ENCODE measurements around the gene CCDC86. TPM values are rescaled to one million over a fixed set of nuclear protein-coding genes. Genes with fewer than 3 reads are reported as not detected.

CCDC86 gene
- total and polyA plus RNA-seq, 4 experiments from 2014 or later, result 7.5 to 17.2 (median 11.0) TPM

DNA sequence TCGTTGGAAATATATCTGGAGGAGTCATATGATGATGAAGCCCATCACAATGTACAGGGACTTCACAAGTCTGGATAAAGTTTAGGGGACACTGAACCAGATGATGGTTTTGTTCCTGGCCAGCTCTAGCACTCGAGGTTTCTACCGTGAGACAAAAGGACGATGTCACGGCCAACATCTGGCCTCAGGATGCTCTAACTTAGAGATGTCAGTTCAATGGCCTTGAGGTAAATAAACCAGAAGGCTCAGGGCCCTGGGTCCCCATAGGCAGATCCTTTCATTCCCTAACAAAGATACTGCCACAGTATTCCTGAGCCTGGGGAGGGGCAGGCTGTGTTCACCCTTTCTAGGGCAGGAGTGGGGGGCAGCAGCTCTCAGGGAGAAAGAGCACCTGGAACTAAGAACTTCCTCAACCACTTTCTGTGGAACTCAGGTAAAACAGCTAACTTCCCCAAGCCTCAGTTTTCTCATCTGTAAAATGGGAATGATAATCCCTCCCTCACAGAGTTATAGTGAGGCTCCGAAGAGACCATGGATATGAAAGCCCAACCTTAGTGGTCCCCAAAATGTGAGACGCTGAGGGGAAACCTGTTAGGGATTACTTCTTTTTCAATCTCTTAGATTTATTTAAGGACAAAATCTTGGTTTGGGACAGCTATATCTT, 38.5 kb upstream of the CCDC86 start:
- H3K4me1 ChIP-seq (ENCODE audit: insufficient read depth, low read length), result no peaks in the 10 kb centered on the region
- Mint-ChIP-seq H3K4me3 (no peak overlapping the region), H3K27me3 (peaks cover 9 to 15% of the 10 kb centered on the region in 2 donors), H3K4me1 (no peaks in the 10 kb centered on the region), H3K36me3 (no peaks in the 10 kb centered on the region), H3K27ac (no peak overlapping the region), H3K9me3 (no peaks in the 10 kb centered on the region)
- ChIA-PET CTCF (ENCODE audit: partially characterized antibody) (interaction anchor here (1.4 to 1.6 kb wide), 2 partner anchors 10 to 27 kb away, joined by 4 read pairs; no protein-coding TSS in a partner anchor), POLR2A (ENCODE audit: partially characterized antibody) (no interaction called here)
- intact Hi-C loops (cut with micrococcal nuclease), result no loop called here
- H3K36me3 ChIP-seq (ENCODE audit: insufficient read depth, low read length), result no peaks in the 10 kb centered on the region
- H3K27me3 ChIP-seq (ENCODE audit: insufficient read depth, low read length), result no peaks in the 10 kb centered on the region
- H3K27ac ChIP-seq (ENCODE audit: low read depth, low read length), result no peak overlapping the region
- no peak overlapping the region for H3K4me3 ChIP-seq (ENCODE audit: low read length in 2 of 2)
- DNase-seq, result no peak
- H3K9me3 ChIP-seq (ENCODE audit: control insufficient read depth in 1 of 2, low read length in 2 of 2), result no peaks in the 10 kb centered on the region

- intact Hi-C loops (cut with micrococcal nuclease), result no loop called here
- Mint-ChIP-seq H3K27ac (peak overlapping the region in 1 of 7 donors; percentile 34), H3K9me3 (peaks cover 0 to 11% (median 2%) of the 10 kb centered on the region in 8 donors), H3K4me1 (no peaks in the 10 kb centered on the region), H3K36me3 (no peaks in the 10 kb centered on the region), H3K4me3 (no peak overlapping the region), H3K27me3 (peaks cover 10 to 14% of the 10 kb centered on the region in 2 donors)
- Histone ChIP-seq H3K27me3 (ENCODE audit: insufficient read depth, low read length) (no peaks in the 10 kb centered on the region), H3K4me1 (ENCODE audit: insufficient read depth, low read length) (no peaks in the 10 kb centered on the region), H3K27ac (ENCODE audit: low read depth, low read length) (no peak overlapping the region), H3K36me3 (ENCODE audit: insufficient read depth, low read length) (no peaks in the 10 kb centered on the region), H3K4me3 (ENCODE audit: low read length in 2 of 2) (no peak overlapping the region), H3K9me3 (ENCODE audit: control insufficient read depth in 1 of 2, low read length in 2 of 2) (no peaks in the 10 kb centered on the region)
- CTCF ChIA-PET (ENCODE audit: partially characterized antibody), result no interaction called here
- no peak for DNase-seq
- POLR2A ChIA-PET (ENCODE audit: partially characterized antibody), result no interaction called here
Observed at GRCh38 chr11:60809249-60809648, 32.7 kb upstream of the CCDC86 start.

DNA sequence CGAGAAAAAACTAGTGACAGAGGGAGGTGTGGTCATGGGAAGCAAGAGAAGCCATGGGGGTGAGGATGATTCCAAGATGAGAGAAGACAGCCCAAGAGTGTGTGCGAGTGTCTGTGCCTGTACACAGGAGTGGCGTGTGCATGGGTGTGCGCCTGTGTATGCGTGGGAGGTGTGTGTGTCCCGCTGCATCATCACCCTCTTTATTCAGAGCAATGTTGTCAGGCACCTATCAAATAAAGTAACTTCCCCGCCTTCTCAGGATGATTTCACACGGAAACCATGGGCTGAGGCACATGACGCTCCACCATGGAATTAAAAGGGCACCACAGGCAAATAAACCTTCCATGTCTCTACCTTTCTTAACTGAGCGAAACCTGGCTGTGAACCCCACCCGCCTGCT, 32.2 kb upstream of the CCDC86 start:
- Mint-ChIP-seq H3K36me3 (no peaks in the 10 kb centered on the region), H3K4me3 (no peak overlapping the region), H3K9me3 (peaks cover 0 to 12% (median 2%) of the 10 kb centered on the region in 8 donors), H3K4me1 (no peaks in the 10 kb centered on the region), H3K27me3 (peaks cover 10 to 14% of the 10 kb centered on the region in 2 donors), H3K27ac (peak overlapping the region in 1 of 7 donors; percentile 34)
- Histone ChIP-seq H3K4me3 (ENCODE audit: low read length in 2 of 2) (no peak overlapping the region), H3K9me3 (ENCODE audit: control insufficient read depth in 1 of 2, low read length in 2 of 2) (no peaks in the 10 kb centered on the region), H3K27me3 (ENCODE audit: insufficient read depth, low read length) (no peaks in the 10 kb centered on the region), H3K4me1 (ENCODE audit: insufficient read depth, low read length) (no peaks in the 10 kb centered on the region), H3K27ac (ENCODE audit: low read depth, low read length) (no peak overlapping the region), H3K36me3 (ENCODE audit: insufficient read depth, low read length) (no peaks in the 10 kb centered on the region)
- ChIA-PET POLR2A (ENCODE audit: partially characterized antibody) (no interaction called here), CTCF (ENCODE audit: partially characterized antibody) (no interaction called here)
- no peak for DNase-seq
- intact Hi-C loops (cut with micrococcal nuclease), result no loop called here

- no peak overlapping the region for H3K27ac Mint-ChIP-seq
- Histone ChIP-seq H3K36me3 (ENCODE audit: insufficient read depth, low read length) (no peaks in the 10 kb centered on the region), H3K4me1 (ENCODE audit: insufficient read depth, low read length) (no peaks in the 10 kb centered on the region), H3K27me3 (ENCODE audit: insufficient read depth, low read length) (no peaks in the 10 kb centered on the region), H3K27ac (ENCODE audit: low read depth, low read length) (no peak overlapping the region), H3K4me3 (ENCODE audit: low read length in 2 of 2) (no peak overlapping the region), H3K9me3 (ENCODE audit: control insufficient read depth in 1 of 2, low read length in 2 of 2) (no peaks in the 10 kb centered on the region)
- DNase-seq, result no peak
- H3K9me3 Mint-ChIP-seq, result peaks cover 0 to 12% (median 2%) of the 10 kb centered on the region in 8 donors
- ChIA-PET POLR2A (ENCODE audit: partially characterized antibody) (no interaction called here), CTCF (ENCODE audit: partially characterized antibody) (no interaction called here)
- H3K36me3 Mint-ChIP-seq, result no peaks in the 10 kb centered on the region
- no peak overlapping the region for H3K4me3 Mint-ChIP-seq
- peaks cover 10 to 14% of the 10 kb centered on the region in 2 donors for H3K27me3 Mint-ChIP-seq
- intact Hi-C loops (cut with micrococcal nuclease), result no loop called here
- no peaks in the 10 kb centered on the region for H3K4me1 Mint-ChIP-seq
Observed at GRCh38 chr11:60810151-60810550, 31.8 kb upstream of the CCDC86 start.

DNA sequence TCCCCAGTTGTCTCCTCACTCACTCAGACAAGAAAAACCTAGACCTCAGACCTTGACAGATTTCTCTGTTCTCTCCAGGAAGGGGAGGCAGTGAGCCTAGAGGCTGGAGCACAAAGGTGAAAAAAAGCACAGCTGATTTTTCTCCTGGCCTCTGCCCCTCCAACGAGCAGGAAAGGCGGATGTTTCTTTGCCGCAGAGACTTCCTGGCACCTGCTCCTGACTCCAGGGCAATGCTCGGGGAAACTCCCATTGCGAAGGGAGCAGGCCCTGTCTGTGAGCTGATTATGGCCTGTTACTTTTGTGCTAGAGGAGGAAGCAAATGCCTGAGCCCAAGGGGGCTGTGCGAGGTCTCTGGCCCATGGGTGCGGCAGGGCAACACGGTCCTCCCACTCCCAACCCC, 31.3 kb upstream of the CCDC86 start:
- peaks cover 0 to 12% (median 2%) of the 10 kb centered on the region in 8 donors for H3K9me3 Mint-ChIP-seq
- DNase-seq, result no peak
- Histone ChIP-seq H3K4me3 (ENCODE audit: low read length in 2 of 2) (no peak overlapping the region), H3K4me1 (ENCODE audit: insufficient read depth, low read length) (no peaks in the 10 kb centered on the region), H3K36me3 (ENCODE audit: insufficient read depth, low read length) (no peaks in the 10 kb centered on the region), H3K9me3 (ENCODE audit: control insufficient read depth in 1 of 2, low read length in 2 of 2) (no peaks in the 10 kb centered on the region), H3K27ac (ENCODE audit: low read depth, low read length) (no peak overlapping the region), H3K27me3 (ENCODE audit: insufficient read depth, low read length) (no peaks in the 10 kb centered on the region)
- H3K4me1 Mint-ChIP-seq, result no peaks in the 10 kb centered on the region
- ChIA-PET POLR2A (ENCODE audit: partially characterized antibody) (no interaction called here), CTCF (ENCODE audit: partially characterized antibody) (no interaction called here)
- H3K27me3 Mint-ChIP-seq, result peaks cover 9 to 14% of the 10 kb centered on the region in 2 donors
- no peaks in the 10 kb centered on the region for H3K36me3 Mint-ChIP-seq
- no peak overlapping the region for H3K27ac Mint-ChIP-seq
- H3K4me3 Mint-ChIP-seq, result no peak overlapping the region
- intact Hi-C loops (cut with micrococcal nuclease), result no loop called here

GRCh38 chr11:60813324-60813723, 28.6 kb upstream of the CCDC86 start:
- H3K9me3 Mint-ChIP-seq, result peaks cover 0 to 26% (median 16%) of the 10 kb centered on the region in 8 donors
- H3K4me3 Mint-ChIP-seq, result no peak overlapping the region
- intact Hi-C loops (cut with micrococcal nuclease), result no loop called here
- no peak overlapping the region for H3K27ac Mint-ChIP-seq
- POLR2A ChIA-PET (ENCODE audit: partially characterized antibody), result no interaction called here
- no peak overlapping the region for H3K4me3 ChIP-seq (ENCODE audit: low read length in 2 of 2)
- no peaks in the 10 kb centered on the region for H3K36me3 Mint-ChIP-seq
- no peak for DNase-seq
- H3K4me1 ChIP-seq (ENCODE audit: insufficient read depth, low read length), result no peaks in the 10 kb centered on the region
- H3K27me3 Mint-ChIP-seq, result peaks cover 6 to 10% of the 10 kb centered on the region in 2 donors
- peaks cover 0 to 3% of the 10 kb centered on the region in 2 donors for H3K9me3 ChIP-seq (ENCODE audit: control insufficient read depth in 1 of 2, low read length in 2 of 2)
- CTCF ChIA-PET (ENCODE audit: partially characterized antibody), result no interaction called here
- no peaks in the 10 kb centered on the region for H3K4me1 Mint-ChIP-seq
- no peak overlapping the region for H3K27ac ChIP-seq (ENCODE audit: low read depth, low read length)
- H3K27me3 ChIP-seq (ENCODE audit: insufficient read depth, low read length), result no peaks in the 10 kb centered on the region
- H3K36me3 ChIP-seq (ENCODE audit: insufficient read depth, low read length), result no peaks in the 10 kb centered on the region

GRCh38 chr11:60814112-60814511, 27.8 kb upstream of the CCDC86 start:
- Histone ChIP-seq H3K27ac (ENCODE audit: low read depth, low read length) (no peak overlapping the region), H3K9me3 (ENCODE audit: control insufficient read depth in 1 of 2, low read length in 2 of 2) (peaks cover 0 to 3% of the 10 kb centered on the region in 2 donors), H3K27me3 (ENCODE audit: insufficient read depth, low read length) (no peaks in the 10 kb centered on the region), H3K4me1 (ENCODE audit: insufficient read depth, low read length) (no peaks in the 10 kb centered on the region), H3K36me3 (ENCODE audit: insufficient read depth, low read length) (no peaks in the 10 kb centered on the region), H3K4me3 (ENCODE audit: low read length in 2 of 2) (no peak overlapping the region)
- no peak for DNase-seq
- H3K4me3 Mint-ChIP-seq, result no peak overlapping the region
- CTCF ChIA-PET (ENCODE audit: partially characterized antibody), result no interaction called here
- no peaks in the 10 kb centered on the region for H3K36me3 Mint-ChIP-seq
- H3K4me1 Mint-ChIP-seq, result no peaks in the 10 kb centered on the region
- peaks cover 0 to 26% (median 16%) of the 10 kb centered on the region in 8 donors for H3K9me3 Mint-ChIP-seq
- peaks cover 6 to 10% of the 10 kb centered on the region in 2 donors for H3K27me3 Mint-ChIP-seq
- intact Hi-C loops (cut with micrococcal nuclease), result no loop called here
- H3K27ac Mint-ChIP-seq, result no peak overlapping the region
- POLR2A ChIA-PET (ENCODE audit: partially characterized antibody), result no interaction called here
